H1 (cell line): ENCODE measurements around the gene MAFG. TPM values are rescaled to one million over a fixed set of nuclear protein-coding genes. Genes with fewer than 3 reads are reported as not detected.

Experiments
- CTCF ChIA-PET: fragments of 300-600 bp; sonication (Branson Sonifier 250); formaldehyde crosslinking; loops from one replicate; lab custom pipeline; 2021; ENCODE audit not compliant: partially characterized antibody; lab: Charles Lee
- POLR2A ChIA-PET: fragments of 300-600 bp; sonication (Branson Sonifier 250); formaldehyde crosslinking; loops from one replicate; lab custom pipeline; 2021; ENCODE audit warnings: inconsistent platforms; ENCODE audit not compliant: partially characterized antibody; lab: Charles Lee
- DNase-seq, 2 experiments: peaks; one replicate each; pipeline versions ENCODE4 v3.0.0 to v3.0.0-alpha.2; 2010 to 2022; ENCODE audit warnings: low spot score in 2 of 2, low read depth in 1 of 2, mixed read lengths in 1 of 2
- FAIRE-seq: peaks from 2 replicates; lab custom pipeline; 2011; peaks lifted over from hg19 to GRCh38; lab: Jason Lieb, UNC
- H2AFZ ChIP-seq: 2 replicates; pipeline ENCODE4 v1.8.1; 2012; ENCODE audit warnings: low read length, inconsistent platforms
- H2AK5ac ChIP-seq: 2 replicates; pipeline ENCODE4 v1.6.1; 2013; ENCODE audit warnings: low read depth, low read length
- H2BK120ac ChIP-seq: replicated peaks from 2 replicates; pipeline ENCODE3; 2013; ENCODE audit warnings: low read depth, low read length, inconsistent platforms
- H2BK12ac ChIP-seq: 2 replicates; pipeline ENCODE4 v1.6.1; 2013; ENCODE audit warnings: low read depth, low read length
- H2BK15ac ChIP-seq: 2 replicates; pipeline ENCODE4 v1.6.1; 2013; ENCODE audit warnings: low read length
- H2BK20ac ChIP-seq: 2 replicates; pipeline ENCODE4 v1.6.1; 2013; ENCODE audit warnings: low read length
- H2BK5ac ChIP-seq: 2 replicates; pipeline ENCODE4 v1.6.1; 2013; ENCODE audit warnings: low read depth, low read length
- H3K14ac ChIP-seq: 2 replicates; pipeline ENCODE4 v1.6.1; 2013; ENCODE audit warnings: inconsistent platforms; ENCODE audit not compliant: insufficient read length
- H3K18ac ChIP-seq: 2 replicates; pipeline ENCODE4 v1.6.1; 2013; ENCODE audit warnings: low read length; ENCODE audit errors: extremely low read depth
- H3K23ac ChIP-seq: 2 replicates; pipeline ENCODE4 v1.6.1; 2013; ENCODE audit warnings: inconsistent platforms; ENCODE audit not compliant: insufficient read length
- H3K23me2 ChIP-seq: 2 replicates; pipeline ENCODE4 v1.6.1; 2013; ENCODE audit warnings: low read depth, low read length
- H3K27ac ChIP-seq: 2 replicates; pipeline ENCODE4 v1.6.1; 2011; ENCODE audit warnings: low read depth, low read length, inconsistent platforms
- H3K27me3 ChIP-seq, 4 experiments: replicated peaks in 1 of 4; 1 replicate in 1 of 4; 2 replicates in 3 of 4; pipeline versions ENCODE4 v1.6.1 to v1.8.1; 2011 to 2013; ENCODE audit warnings: low read length in 3 of 4, mild to moderate bottlenecking in 3 of 4, inconsistent platforms in 2 of 4, mixed read lengths in 2 of 4, moderate library complexity in 1 of 4; ENCODE audit not compliant: control insufficient read depth in 3 of 4, insufficient read depth in 3 of 4; ENCODE audit errors: extremely low read depth in 1 of 4
- H3K36me3 ChIP-seq, 4 experiments: 2 replicates each; pipeline versions ENCODE4 v1.6.1 to v1.8.1; 2011 to 2013; ENCODE audit warnings: mild to moderate bottlenecking in 4 of 4, low read length in 3 of 4, moderate library complexity in 2 of 4, control low read depth in 1 of 4, inconsistent platforms in 1 of 4; ENCODE audit not compliant: insufficient read depth in 4 of 4, control insufficient read depth in 2 of 4
- H3K4ac ChIP-seq: replicated peaks from 2 replicates; pipeline ENCODE3; 2013; ENCODE audit warnings: low read length, low read depth, mixed read lengths, inconsistent platforms; ENCODE audit not compliant: insufficient read length
- H3K4me1 ChIP-seq, 4 experiments: replicated peaks in 1 of 4; 1 replicate in 1 of 4; 2 replicates in 3 of 4; pipeline versions ENCODE4 v1.6.1 to v1.8.1; 2011 to 2013; ENCODE audit warnings: low read length in 3 of 4, inconsistent platforms in 2 of 4, mixed read lengths in 1 of 4; ENCODE audit not compliant: insufficient read depth in 4 of 4, control insufficient read depth in 3 of 4
- H3K4me2 ChIP-seq, 2 experiments: 2 replicates each; pipeline versions ENCODE4 v1.6.1 to v1.8.1; 2011 to 2013; ENCODE audit warnings: low read depth in 2 of 2, low read length in 2 of 2, control low read depth in 1 of 2, inconsistent platforms in 1 of 2, mild to moderate bottlenecking in 1 of 2; ENCODE audit not compliant: insufficient read depth in 1 of 2
- H3K4me3 ChIP-seq, 4 experiments: fragments of 200-600, 300-600 bp in 1 of 4; sonication (generic), shearing (Covaris generic), sonication (Bioruptor Twin) in 1 of 4; 2 replicates each; pipeline versions ENCODE4 v1.5.1 to v1.8.1; 2011 to 2016; ENCODE audit warnings: low read length in 4 of 4, low read depth in 3 of 4, control low read depth in 2 of 4, inconsistent platforms in 2 of 4, mild to moderate bottlenecking in 2 of 4, mixed read lengths in 1 of 4, moderate library complexity in 1 of 4; ENCODE audit not compliant: insufficient read depth in 2 of 4; ENCODE audit errors: extremely low read depth in 1 of 4
- H3K56ac ChIP-seq: replicated peaks from 2 replicates; pipeline ENCODE3; 2013; ENCODE audit warnings: low read depth, mild to moderate bottlenecking, mixed read lengths, low read length, inconsistent platforms; ENCODE audit not compliant: insufficient read length
- H3K79me1 ChIP-seq: 2 replicates; pipeline ENCODE4 v1.6.1; 2013; ENCODE audit warnings: low read depth, low read length, control low read depth
- H3K79me2 ChIP-seq, 2 experiments: 2 replicates each; pipeline versions ENCODE4 v1.6.1 to v1.8.1; 2012 to 2013; ENCODE audit warnings: low read length in 2 of 2, mild to moderate bottlenecking in 2 of 2, inconsistent platforms in 1 of 2; ENCODE audit not compliant: insufficient read depth in 2 of 2, control insufficient read depth in 1 of 2
- H3K9ac ChIP-seq, 4 experiments: replicated peaks in 1 of 4; 1 replicate in 1 of 4; 2 replicates in 3 of 4; pipeline versions ENCODE4 v1.6.1 to v1.8.1; 2011 to 2013; ENCODE audit warnings: low read depth in 3 of 4, low read length in 3 of 4, control low read depth in 2 of 4, mild to moderate bottlenecking in 2 of 4, moderate library complexity in 2 of 4, inconsistent platforms in 1 of 4; ENCODE audit errors: extremely low read depth in 1 of 4
- H3K9me3 ChIP-seq, 2 experiments: 2 replicates each; pipeline versions ENCODE4 v1.6.1 to v1.8.1; 2012 to 2013; ENCODE audit warnings: mild to moderate bottlenecking in 2 of 2, moderate library complexity in 2 of 2, control low read depth in 1 of 2, inconsistent platforms in 1 of 2, low read depth in 1 of 2, low read length in 1 of 2, mixed read lengths in 1 of 2; ENCODE audit not compliant: insufficient read depth in 2 of 2
- H4K20me1 ChIP-seq, 2 experiments: replicated peaks in 1 of 2; 2 replicates each; pipeline versions ENCODE3 to v1.8.1; 2011 to 2013; ENCODE audit warnings: inconsistent platforms in 2 of 2, low read length in 2 of 2, mild to moderate bottlenecking in 1 of 2; ENCODE audit not compliant: insufficient read depth in 2 of 2, control insufficient read depth in 1 of 2
- H4K5ac ChIP-seq: 2 replicates; pipeline ENCODE4 v1.6.1; 2013; ENCODE audit warnings: low read length, low read depth, mixed read lengths, inconsistent platforms; ENCODE audit not compliant: insufficient read length
- H4K8ac ChIP-seq: 2 replicates; pipeline ENCODE4 v1.8.0; 2013; ENCODE audit warnings: mild to moderate bottlenecking, moderate library complexity, low read length, inconsistent platforms; ENCODE audit not compliant: insufficient read depth; ENCODE audit errors: extremely low read depth
- H4K91ac ChIP-seq: replicated peaks from 2 replicates; pipeline ENCODE3; 2013; ENCODE audit warnings: low read length, mixed read lengths, inconsistent platforms; ENCODE audit not compliant: insufficient read length
- CEBPB ChIP-seq: IDR thresholded peaks from 2 replicates; pipeline ENCODE4 v1.6.1; 2012; ENCODE audit warnings: low read depth, low read length
- CHD1 ChIP-seq: IDR thresholded peaks from 2 replicates; pipeline ENCODE4 v1.6.1; 2012; ENCODE audit warnings: low read depth, low read length, improper control_type of control experiment
- GABPA ChIP-seq: IDR thresholded peaks from 2 replicates; pipeline ENCODE4 v1.6.1; 2011; ENCODE audit warnings: mild to moderate bottlenecking, low read length, moderate library complexity, borderline replicate concordance; ENCODE audit not compliant: insufficient read depth
- JUN ChIP-seq: IDR thresholded peaks from 2 replicates; pipeline ENCODE4 v1.6.1; 2011; ENCODE audit warnings: low read depth, mild to moderate bottlenecking, improper control_type of control experiment, low read length
- KDM5A ChIP-seq: fragments of 200-600 bp; IDR thresholded peaks from 2 replicates; pipeline ENCODE4 v1.7.1; 2012; ENCODE audit warnings: mild to moderate bottlenecking, low read length, inconsistent platforms, mixed read lengths
- SP1 ChIP-seq: IDR thresholded peaks from 2 replicates; pipeline ENCODE4 v1.6.1; 2011; ENCODE audit warnings: low read depth, low read length
- TAF1 ChIP-seq: IDR thresholded peaks from 2 replicates; pipeline ENCODE4 v1.6.1; 2011; ENCODE audit warnings: mild to moderate bottlenecking, low read depth, low read length
- TEAD4 ChIP-seq: IDR thresholded peaks from 2 replicates; pipeline ENCODE4 v1.6.1; 2012; ENCODE audit warnings: low read depth, low read length, inconsistent platforms, mixed read lengths
- YY1 ChIP-seq: IDR thresholded peaks from 2 replicates; pipeline ENCODE4 v1.6.1; 2011; ENCODE audit warnings: low read depth, mild to moderate bottlenecking, low read length
- WGBS, 2 experiments: shearing (Covaris generic) in 1 of 2; methylation state at CpG; one replicate each; pipeline versions ENCODE4 v1.1.6 to v1.1.7; 2013 to 2015; ENCODE audit warnings: low lambda C conversion rate in 2 of 2, mixed read lengths in 2 of 2, inconsistent platforms in 1 of 2, low coverage in 1 of 2, missing lambda C conversion rate in 1 of 2; ENCODE audit not compliant: insufficient replicate concordance in 2 of 2, insufficient coverage in 1 of 2, insufficient read length in 1 of 2; ENCODE audit errors: extremely low coverage in 1 of 2, missing lambda C conversion rate in 1 of 2; 5-methylcytosine and 5-hydroxymethylcytosine counted together
- polyA plus RNA-seq, 7 experiments: library from polyadenylated mRNA; depleted of rRNA in 3 of 7; stranded (reverse) in 5 of 7; unstranded in 2 of 7; fragments of >200 nt in 5 of 7; fragments of 200-250 nt in 2 of 7; gene quantifications; 1 replicate in 5 of 7; 2 replicates in 1 of 7; 4 replicates in 1 of 7; pipeline versions ENCODE4 v1.2.1 to v1.2.3, GENCODE V29; 2011 to 2013; ENCODE audit warnings: missing spikeins in 2 of 7, mixed read lengths in 2 of 7
- total RNA-seq: library from RNA; stranded (reverse); fragmentation: NEBNext Ultra II Directional; extraction: Animal tissue kit (Norgen Biotek cat#: 25700); gene quantifications from 2 replicates; pipeline ENCODE4 v1.2.1, GENCODE V29; 2021
- TF ChIP-seq, protein P1 (sequence below): IDR thresholded peaks from 2 replicates; pipeline ENCODE4 v1.6.1; 2011; ENCODE audit warnings: low read depth, mild to moderate bottlenecking, low read length; ENCODE audit not compliant: insufficient read depth

The MAFG gene
- total and polyA plus RNA-seq, 2 of the 8 experiments (the other 6 are each of a cell fraction or from before 2014, with no cell fraction given), result 25.5 to 26.9 TPM

DNA sequence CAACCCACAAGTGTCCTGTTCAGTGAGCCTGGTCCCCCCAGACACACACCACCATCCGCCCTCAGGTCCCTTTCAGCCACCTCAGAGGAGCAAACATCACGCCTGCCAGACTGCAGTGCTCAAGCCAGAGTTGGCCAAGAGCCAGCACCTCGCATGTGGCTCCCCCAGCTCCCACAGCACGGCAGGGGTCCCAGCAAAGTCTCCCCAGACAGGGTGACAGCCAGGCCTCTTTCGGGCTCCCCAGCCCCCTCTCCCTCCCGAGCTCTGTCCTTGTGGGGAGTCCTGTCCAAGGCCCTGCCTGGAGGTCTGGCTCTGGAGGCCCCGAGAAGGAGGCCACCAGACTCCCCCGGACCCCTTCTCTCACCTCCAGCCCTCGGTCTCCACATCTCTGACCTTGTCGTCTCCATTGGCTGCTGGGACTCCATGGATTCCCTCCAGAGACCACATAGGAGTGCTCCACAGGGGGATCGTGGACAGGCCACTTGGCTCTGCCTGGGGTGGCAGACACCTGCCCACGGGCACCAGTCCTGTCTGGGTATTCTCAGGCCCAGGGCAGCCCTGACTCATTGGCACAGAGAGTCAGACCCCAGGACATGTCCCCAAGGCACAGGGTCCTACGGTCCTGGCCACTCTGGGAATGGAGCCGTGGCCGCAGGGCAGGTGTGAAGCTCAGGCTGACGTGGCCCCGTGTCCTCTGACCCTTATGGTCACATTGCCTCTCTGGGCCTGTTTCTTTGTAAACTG, 21.3 kb upstream of the MAFG start:
- H3K23me2 ChIP-seq, result no peaks in the 10 kb centered on the region
- H3K18ac ChIP-seq, result no peak overlapping the region
- H3K27me3 ChIP-seq, result peaks cover 0 to 5% (median under 1%) of the 10 kb centered on the region in 4 experiments; a peak in 3 of 7 replicates
- H3K9ac ChIP-seq, result no peak overlapping the region
- H3K4me2 ChIP-seq, result no peak overlapping the region
- H3K36me3 ChIP-seq, result no peaks in the 10 kb centered on the region
- CTCF ChIA-PET, result interaction anchor here (0.7 to 1.8 kb wide), 5 partner anchors 11 to 71 kb away, joined by 3 to 9 read pairs (median 3); no protein-coding TSS in a partner anchor
- FAIRE-seq, result no peak
- H3K9me3 ChIP-seq, result no peaks in the 10 kb centered on the region
- no peak overlapping the region for H3K23ac ChIP-seq
- H2AK5ac ChIP-seq, result no peak overlapping the region
- no peak overlapping the region for H2BK120ac ChIP-seq
- H4K5ac ChIP-seq, result no peak overlapping the region
- no peak overlapping the region for H2BK5ac ChIP-seq
- H2BK12ac ChIP-seq, result no peak overlapping the region
- POLR2A ChIA-PET, result interaction anchor here (0.6 to 3.3 kb wide), 5 partner anchors 11 to 77 kb away, joined by 3 to 9 read pairs (median 3); partner anchors contain the start of gene MAFG
- H3K4me1 ChIP-seq, result no peaks in the 10 kb centered on the region; a peak in 1 of 7 replicates
- 85% methylated on average over 16 of the region's 17 CpGs; no CpG with 5 or more reads in 1 of the 2 experiments for WGBS, 2 experiments
- H3K56ac ChIP-seq, result no peak overlapping the region
- no peaks in the 10 kb centered on the region for H4K20me1 ChIP-seq
- H3K79me1 ChIP-seq, result no peaks in the 10 kb centered on the region
- no peaks in the 10 kb centered on the region for H3K79me2 ChIP-seq
- H3K4ac ChIP-seq, result no peak overlapping the region
- H2BK15ac ChIP-seq, result no peak overlapping the region
- H4K8ac ChIP-seq, result no peak overlapping the region
- H2AFZ ChIP-seq, result no peak overlapping the region
- no peak overlapping the region for H3K14ac ChIP-seq
- H3K27ac ChIP-seq, result no peak overlapping the region
- H4K91ac ChIP-seq, result no peak overlapping the region
- no peak overlapping the region for H3K4me3 ChIP-seq
- no peak overlapping the region for H2BK20ac ChIP-seq
- no peak for DNase-seq
- no peak for TF ChIP-seq CHD1
- TF ChIP-seq, protein P1, sequence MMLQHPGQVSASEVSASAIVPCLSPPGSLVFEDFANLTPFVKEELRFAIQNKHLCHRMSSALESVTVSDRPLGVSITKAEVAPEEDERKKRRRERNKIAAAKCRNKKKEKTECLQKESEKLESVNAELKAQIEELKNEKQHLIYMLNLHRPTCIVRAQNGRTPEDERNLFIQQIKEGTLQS, result no peak
- no peak for TF ChIP-seq KDM5A
- no peak for TF ChIP-seq GABPA
- TF ChIP-seq CEBPB, result no peak
- TF ChIP-seq TAF1, result no peak
- TF ChIP-seq TEAD4, result no peak
- no peak for TF ChIP-seq SP1
- no peak for TF ChIP-seq YY1
- TF ChIP-seq JUN, result no peak
